Right renal pelvis (tissue), 4 donors: ENCODE measurements around the gene SEMA3B. TPM values are rescaled to one million over a fixed set of nuclear protein-coding genes. Genes with fewer than 3 reads are reported as not detected.
"Not testable (repeated sequence)": the region's sequence is repeated elsewhere in the genome, so short reads cannot be mapped to it uniquely, and the experiment has no call there.

Experiments used
- DNase-seq, 4 donors: peaks; one replicate each; pipeline ENCODE4 v3.0.0-alpha.2; 2013; ENCODE audit warnings: low read depth in 4 of 4, low spot score in 3 of 4, missing footprints in 1 of 4
- polyA plus RNA-seq, 4 donors: library from polyadenylated mRNA; unstranded; fragments of 120-200 nt; gene quantifications; one replicate each; pipeline ENCODE4 v1.2.1, GENCODE V29; 2013; ENCODE audit not compliant: insufficient read length in 4 of 4

The SEMA3B gene
- polyA plus RNA-seq, 4 donors: 86.9 to 125 (median 92.2) TPM

DNA sequence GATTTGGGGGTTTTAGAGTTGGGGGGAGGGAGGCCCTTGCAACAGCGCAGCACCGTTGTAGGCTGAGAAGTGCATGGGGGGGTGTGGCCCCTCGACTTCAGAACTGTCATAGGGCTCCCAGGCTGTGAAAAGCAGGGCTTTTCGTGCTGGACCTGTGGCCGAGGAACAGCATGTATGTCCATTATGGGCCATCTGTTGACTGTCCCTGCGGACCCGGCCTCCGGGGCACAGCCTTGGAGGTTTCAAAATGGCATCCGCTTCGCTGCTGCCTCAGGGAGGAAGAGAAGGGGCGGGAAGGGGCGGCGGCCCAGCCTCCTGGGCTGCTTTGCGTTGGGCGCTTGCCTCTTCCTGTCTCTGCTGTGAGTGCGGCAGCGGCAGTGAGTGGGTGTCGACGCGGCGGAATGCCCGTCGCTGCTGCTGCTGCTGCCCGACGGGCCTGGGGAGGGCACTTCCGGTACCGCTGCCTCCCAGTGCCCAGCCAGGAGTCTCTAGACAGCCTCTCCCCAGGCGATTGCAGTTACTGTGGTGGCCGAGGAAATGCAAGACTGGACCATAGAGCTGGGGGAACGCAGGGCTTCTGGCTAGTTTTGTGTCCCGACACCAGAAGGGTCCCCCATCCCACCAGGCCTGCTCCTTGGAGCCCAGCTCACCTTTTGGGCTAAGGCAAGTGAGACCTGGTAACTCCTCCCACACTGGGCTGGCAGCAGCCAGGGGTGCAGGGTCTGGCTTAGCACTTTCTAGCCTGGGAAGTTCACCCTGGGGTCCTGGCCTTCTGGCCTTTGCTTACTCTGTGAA is 31.0 kb upstream of the SEMA3B start:
- DNase-seq: no peak

GRCh38 chr3:50238549-50239026 is 30.4 kb upstream of the SEMA3B start:
- no peak for DNase-seq

GRCh38 chr3:50239649-50240048 is 29.3 kb upstream of the SEMA3B start:
- no peak for DNase-seq

GRCh38 chr3:50241163-50241562 is 27.8 kb upstream of the SEMA3B start:
- no peak for DNase-seq

DNA sequence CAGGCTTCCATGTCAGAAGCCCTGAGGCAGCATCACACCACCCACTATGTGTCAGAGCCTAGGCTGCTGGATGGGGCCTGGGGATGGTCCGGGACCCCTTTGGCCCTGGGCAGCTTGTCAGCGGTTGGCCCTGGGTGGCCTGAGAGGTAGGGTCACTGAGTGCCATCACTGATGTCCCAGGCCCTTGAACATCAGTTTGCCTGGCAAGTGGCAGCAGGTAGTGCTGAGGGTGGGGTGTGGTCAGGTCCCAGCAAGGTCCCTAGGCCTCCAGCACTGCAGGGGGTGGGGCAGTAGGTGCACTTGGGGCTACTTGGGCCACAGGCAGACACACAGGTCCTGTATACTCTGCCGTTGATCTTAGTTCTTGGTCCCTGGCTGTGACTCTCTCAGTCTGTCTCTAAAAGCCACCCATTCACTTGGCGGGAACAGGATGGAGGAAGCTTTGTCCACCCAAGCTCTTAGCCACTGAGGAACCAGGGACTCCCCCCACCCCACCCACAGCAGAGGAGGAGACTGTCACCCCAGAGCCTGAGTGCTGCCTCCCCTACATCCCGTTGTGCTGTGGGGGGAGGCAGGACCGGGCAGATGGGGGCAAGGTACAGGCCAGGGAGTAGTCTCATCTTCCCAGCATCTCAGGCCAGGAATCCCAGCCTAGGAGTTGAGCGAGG is 27.1 kb upstream of the SEMA3B start:
- no peak for DNase-seq

DNA sequence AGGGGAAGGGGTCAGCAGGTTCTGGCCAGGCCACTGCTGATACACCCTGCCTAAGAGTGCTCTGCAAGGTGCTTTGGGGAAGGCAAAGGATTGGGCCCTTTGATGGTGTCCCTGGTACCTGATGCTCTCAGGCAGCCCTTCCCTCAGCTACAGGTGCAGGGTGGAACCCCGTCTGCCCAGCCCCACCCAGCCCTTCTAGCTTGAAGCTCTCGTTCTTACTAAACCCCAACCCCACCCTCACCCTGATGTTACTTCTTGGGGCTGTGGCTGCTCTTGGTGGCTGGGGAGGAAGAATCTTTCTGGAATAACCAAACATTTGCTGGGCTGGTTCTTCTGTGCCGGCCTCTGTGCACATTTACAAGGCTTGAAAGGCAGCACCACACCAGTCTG is 26.6 kb upstream of the SEMA3B start:
- DNase-seq: no peak

- no peak for DNase-seq
Measured at GRCh38 chr3:50242851-50243542, 25.9 kb upstream of the SEMA3B start.

DNA sequence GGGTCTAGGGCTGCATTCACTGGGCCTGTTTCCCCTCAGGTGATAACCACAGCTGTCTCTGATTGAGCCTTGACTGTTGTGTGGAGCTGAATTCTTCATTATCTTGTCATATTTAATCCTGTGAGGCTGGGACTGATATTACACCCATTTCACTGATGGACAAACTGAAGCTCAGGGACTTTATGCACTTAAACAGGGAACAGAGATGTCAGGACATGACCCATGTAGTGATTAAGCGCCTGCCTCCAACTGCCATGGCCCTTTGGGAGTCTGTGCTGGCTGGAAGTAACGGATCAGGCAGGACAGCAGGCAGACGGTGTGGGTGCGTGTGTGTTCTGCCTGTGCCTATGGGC is 25.4 kb upstream of the SEMA3B start:
- no peak for DNase-seq

GRCh38 chr3:50244813-50245212 is 24.1 kb upstream of the SEMA3B start:
- not testable (repeated sequence) for DNase-seq

DNA sequence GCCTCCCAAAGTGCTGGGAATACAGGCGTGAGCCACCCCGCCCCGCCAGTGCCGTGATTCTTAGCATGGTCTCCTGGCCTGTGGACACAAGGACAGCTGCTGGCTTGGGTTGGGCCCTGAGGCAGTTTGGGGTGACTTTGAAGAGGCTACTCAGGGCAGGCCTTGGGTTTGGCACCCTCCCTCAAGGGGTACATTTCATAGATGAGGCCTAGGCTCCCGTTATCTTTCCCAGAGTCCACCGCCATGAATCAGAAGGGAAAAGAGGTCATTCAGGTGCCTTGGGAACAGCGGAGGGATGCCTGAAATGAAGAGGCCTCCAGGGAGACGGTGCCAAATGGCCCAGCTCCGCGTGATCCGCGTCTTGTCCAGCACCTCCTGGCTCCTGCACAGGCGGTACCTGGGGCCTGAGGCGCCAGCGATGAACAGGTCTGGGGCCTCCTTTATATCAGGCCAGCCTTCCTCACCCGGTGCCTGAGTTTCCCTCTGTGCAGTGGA is 23.6 kb upstream of the SEMA3B start:
- no peak for DNase-seq

GRCh38 chr3:50245831-50246516 is 23.0 kb upstream of the SEMA3B start:
- peak in 3 of 4 donors; percentile 85 to 86 (median 85) for DNase-seq

- DNase-seq: no peak
Measured at GRCh38 chr3:50246517-50246954, 22.4 kb upstream of the SEMA3B start.

DNA sequence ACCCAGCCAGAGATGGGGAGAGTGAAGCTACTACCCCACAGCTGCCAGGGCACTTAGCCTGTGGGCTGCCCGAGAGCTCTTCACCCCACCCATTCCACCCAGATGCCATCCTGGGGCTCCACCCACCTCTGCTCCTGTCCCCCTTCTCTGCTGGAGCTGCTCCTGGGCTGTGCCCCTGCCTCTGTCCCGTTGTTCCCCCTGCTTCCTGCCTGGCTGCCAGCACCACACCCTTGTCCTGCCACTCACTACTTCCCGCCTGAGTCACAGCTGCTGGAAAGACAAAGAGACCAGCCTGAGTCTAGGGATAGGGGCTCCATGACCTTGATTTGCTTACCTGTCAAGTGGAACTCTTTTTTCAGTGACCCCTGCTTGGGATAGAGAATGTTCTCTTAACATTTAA is 20.6 kb upstream of the SEMA3B start:
- no peak for DNase-seq

DNA sequence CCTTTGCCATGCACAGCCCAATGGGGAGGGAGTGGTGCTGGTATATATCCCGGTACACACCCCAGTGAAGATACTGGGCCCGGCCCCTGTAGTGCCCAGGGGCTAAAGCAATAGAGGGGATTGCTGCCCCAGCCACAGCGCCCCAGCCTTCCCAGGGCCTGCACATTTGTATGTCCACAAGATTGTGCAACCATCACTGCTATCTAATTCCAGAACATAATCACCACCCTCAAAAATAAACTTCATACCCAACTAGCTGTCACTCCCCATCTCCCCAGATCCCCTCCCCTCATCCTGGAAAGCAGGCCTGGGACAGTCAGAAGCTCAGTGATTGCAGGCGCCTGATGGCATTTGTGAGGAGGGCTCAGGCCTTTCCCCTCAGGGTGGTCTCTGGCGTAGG is 19.5 kb upstream of the SEMA3B start:
- DNase-seq: no peak

DNA sequence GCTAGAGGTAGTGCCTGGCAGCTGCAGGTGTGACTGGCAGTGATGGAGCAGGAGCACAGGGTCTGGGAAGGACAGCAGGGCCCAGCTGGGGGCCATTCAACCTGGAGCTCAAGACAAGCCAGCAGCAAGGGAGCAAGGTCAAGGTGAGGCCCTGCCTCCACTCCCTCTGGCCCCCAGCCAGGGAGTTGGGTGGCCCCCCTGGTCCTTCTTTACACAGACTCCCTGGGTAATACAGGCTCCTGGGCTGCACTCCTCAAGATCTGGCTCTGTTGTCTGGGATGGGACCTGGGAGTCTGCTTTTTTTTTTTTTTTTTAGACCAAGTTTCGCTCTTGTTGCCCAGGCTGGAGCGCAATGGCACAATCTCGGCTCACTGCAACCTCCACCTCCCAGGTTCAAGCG is 18.4 kb upstream of the SEMA3B start:
- no peak for DNase-seq

- no peak for DNase-seq
Measured at GRCh38 chr3:50251220-50251619, 17.7 kb upstream of the SEMA3B start.

- DNase-seq: no peak
Measured at GRCh38 chr3:50254577-50255250, 14.2 kb upstream of the SEMA3B start.

DNA sequence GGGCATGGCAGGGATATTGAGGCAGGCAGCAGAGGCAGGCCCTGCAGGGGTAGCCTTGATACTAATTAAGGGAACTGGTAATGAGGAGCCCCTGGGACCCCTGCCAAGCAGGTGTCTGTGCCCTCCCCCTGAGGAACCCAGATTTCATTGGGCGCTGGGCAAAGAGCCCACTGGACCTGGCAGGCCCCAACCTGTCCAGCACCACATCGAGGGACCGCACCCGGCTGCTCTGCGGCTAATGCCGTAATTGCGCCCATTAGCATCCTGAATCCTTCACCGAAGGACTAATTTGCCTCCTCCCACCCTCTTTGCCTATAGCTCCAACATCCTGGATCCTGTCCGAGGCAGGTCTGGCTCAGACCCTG is 13.7 kb upstream of the SEMA3B start:
- no peak for DNase-seq

GRCh38 chr3:50256978-50257890 is 11.7 kb upstream of the SEMA3B start:
- no peak for DNase-seq
